ENCODE data around the gene CYP4V2.

DNA sequence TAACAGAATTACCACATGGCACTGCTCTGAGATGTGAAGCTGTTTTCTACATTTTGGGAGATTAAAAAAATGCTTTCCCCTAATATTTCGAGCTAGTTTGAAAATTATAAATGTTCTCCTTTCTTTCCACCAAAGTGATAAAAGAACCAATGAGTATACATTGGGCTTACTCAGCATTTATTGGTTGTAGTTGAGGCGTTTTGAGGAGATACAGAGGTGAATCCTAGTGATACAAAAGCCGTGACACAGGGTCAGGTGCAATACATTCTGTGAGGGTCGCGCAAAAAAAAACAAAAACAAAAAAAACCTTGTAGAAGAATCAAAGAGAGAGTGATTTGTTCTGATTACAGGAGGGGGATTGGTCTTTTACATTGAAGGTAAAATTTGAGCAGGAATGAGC is 32.4 kb upstream of the CYP4V2 start:
- TF ChIP-seq, protein P1, sequence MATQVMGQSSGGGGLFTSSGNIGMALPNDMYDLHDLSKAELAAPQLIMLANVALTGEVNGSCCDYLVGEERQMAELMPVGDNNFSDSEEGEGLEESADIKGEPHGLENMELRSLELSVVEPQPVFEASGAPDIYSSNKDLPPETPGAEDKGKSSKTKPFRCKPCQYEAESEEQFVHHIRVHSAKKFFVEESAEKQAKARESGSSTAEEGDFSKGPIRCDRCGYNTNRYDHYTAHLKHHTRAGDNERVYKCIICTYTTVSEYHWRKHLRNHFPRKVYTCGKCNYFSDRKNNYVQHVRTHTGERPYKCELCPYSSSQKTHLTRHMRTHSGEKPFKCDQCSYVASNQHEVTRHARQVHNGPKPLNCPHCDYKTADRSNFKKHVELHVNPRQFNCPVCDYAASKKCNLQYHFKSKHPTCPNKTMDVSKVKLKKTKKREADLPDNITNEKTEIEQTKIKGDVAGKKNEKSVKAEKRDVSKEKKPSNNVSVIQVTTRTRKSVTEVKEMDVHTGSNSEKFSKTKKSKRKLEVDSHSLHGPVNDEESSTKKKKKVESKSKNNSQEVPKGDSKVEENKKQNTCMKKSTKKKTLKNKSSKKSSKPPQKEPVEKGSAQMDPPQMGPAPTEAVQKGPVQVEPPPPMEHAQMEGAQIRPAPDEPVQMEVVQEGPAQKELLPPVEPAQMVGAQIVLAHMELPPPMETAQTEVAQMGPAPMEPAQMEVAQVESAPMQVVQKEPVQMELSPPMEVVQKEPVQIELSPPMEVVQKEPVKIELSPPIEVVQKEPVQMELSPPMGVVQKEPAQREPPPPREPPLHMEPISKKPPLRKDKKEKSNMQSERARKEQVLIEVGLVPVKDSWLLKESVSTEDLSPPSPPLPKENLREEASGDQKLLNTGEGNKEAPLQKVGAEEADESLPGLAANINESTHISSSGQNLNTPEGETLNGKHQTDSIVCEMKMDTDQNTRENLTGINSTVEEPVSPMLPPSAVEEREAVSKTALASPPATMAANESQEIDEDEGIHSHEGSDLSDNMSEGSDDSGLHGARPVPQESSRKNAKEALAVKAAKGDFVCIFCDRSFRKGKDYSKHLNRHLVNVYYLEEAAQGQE (IDR thresholded peaks at IDR 0.05; ENCODE audit: borderline replicate concordance), result no peak
- TF ChIP-seq EP300 (conservative IDR thresholded peaks at IDR 0.05; ENCODE audit: poor library complexity, severe bottlenecking) (no peak), POLR2AphosphoS5 (IDR thresholded peaks at IDR 0.05) (no peak), SMC3 (conservative IDR thresholded peaks at IDR 0.05; ENCODE audit: poor library complexity) (no peak), EZH2 (IDR thresholded peaks at IDR 0.05; ENCODE audit: borderline replicate concordance, insufficient read depth, low read length, poor library complexity, severe bottlenecking) (no peak)
- TF ChIP-seq, protein P2, sequence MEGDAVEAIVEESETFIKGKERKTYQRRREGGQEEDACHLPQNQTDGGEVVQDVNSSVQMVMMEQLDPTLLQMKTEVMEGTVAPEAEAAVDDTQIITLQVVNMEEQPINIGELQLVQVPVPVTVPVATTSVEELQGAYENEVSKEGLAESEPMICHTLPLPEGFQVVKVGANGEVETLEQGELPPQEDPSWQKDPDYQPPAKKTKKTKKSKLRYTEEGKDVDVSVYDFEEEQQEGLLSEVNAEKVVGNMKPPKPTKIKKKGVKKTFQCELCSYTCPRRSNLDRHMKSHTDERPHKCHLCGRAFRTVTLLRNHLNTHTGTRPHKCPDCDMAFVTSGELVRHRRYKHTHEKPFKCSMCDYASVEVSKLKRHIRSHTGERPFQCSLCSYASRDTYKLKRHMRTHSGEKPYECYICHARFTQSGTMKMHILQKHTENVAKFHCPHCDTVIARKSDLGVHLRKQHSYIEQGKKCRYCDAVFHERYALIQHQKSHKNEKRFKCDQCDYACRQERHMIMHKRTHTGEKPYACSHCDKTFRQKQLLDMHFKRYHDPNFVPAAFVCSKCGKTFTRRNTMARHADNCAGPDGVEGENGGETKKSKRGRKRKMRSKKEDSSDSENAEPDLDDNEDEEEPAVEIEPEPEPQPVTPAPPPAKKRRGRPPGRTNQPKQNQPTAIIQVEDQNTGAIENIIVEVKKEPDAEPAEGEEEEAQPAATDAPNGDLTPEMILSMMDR (IDR thresholded peaks at IDR 0.05; ENCODE audit: poor library complexity, severe bottlenecking), result no peak
